HG03342 (cell line): Measurements from ENCODE around the gene RB1.
"Not testable (repeated sequence)": the region's sequence is repeated elsewhere in the genome, so short reads cannot be mapped to it uniquely, and the experiment has no call there.

Experiments used
- ATAC-seq: cut with Tn5 transposase; IDR thresholded peaks from one replicate; pipeline ENCODE4 v1.9.1; 2021; ENCODE audit warnings: mild to moderate bottlenecking, moderate library complexity; ENCODE audit not compliant: unreplicated experiment

The RB1 gene

DNA sequence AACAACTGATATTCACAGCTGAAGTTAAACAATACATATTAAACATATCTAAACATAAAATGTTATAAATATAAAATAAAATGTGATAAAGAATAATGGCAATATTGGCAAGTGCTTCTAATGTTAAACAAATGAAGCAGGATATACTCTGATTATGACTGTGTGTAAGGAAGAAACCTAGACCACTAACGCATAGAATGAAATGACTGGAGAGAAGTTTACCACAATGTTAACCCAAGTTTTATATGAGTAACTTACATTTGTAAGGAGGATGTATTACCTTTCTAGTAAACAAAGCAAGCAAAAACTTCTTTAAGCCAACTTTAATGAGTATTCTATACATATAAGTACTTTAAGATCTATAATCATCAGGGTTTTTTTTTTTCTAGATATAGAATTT, 43.0 kb downstream of the RB1 start:
- no peak for ATAC-seq

DNA sequence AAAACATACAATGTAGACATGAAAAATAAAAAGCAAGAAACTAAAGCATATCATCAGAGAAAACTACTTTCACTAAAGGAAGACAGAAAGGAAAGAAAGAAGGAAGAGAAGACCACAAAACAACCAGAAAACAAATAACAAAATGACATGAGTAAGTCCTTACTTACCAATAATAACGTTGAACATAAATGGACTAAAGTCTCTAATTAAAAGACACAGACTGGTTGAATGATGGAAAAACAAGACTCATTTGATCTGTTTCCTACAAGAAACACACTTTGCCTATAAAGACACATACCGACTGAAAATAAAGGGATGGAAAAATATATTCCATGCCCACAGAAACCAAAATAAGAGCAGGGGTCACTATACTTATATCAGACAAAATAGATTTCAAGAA, 46.0 kb downstream of the RB1 start:
- ATAC-seq = no peak

DNA sequence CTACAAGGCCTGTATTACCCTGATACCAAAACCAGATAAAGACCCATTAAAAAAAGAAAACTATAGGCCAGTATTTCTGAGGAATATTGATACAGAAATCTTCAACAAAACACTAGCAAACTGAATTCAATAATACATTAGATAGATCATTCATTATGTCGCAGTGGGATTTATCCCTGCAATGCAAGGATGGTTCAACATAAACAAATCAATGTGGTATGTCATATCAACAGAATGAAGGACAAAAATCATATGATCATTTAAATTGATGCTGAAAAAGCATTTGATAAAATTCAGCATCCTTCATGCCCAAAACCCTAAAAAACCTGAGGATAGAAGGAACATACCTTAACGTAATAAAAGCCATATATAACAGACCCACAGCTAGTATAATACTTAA, 50.0 kb downstream of the RB1 start:
- ATAC-seq = no peak

DNA sequence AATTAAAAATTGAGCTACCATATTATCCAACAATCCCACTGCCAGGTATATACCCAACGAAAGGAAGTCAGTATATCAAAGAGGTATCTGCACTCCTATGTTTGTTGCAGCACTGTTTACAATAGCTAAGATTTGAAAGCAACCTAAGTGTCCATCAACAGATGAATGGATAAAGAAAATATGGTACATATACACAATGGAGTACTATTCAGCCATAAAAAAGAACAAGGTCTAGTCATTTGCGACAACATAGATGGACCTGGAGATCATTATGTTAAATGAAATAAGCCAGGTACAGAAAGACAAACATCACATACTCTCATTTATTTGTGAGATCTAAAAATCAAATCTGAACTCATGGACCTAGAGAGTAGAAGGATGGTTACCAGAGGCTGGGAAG, 52.0 kb downstream of the RB1 start:
- not testable (repeated sequence) for ATAC-seq

DNA sequence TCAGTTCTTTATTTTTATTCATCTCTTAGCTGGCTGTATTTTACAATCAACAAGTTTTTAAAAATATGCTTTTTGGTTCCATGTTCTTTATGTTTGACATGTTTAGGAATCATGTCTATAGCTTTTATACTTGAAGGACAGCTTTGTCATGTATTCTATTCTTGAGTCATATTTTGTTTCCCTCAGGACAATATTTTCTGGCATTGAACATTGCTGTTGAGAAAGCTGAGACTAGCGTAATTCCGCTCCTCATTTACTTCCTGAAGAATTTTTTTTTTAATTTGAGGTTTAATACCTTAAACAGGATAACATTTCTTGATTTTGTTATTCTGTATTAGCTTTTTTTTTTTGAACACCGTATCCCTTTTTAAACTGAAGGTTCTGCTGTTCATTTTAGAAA, 53.2 kb downstream of the RB1 start:
- ATAC-seq = no peak

DNA sequence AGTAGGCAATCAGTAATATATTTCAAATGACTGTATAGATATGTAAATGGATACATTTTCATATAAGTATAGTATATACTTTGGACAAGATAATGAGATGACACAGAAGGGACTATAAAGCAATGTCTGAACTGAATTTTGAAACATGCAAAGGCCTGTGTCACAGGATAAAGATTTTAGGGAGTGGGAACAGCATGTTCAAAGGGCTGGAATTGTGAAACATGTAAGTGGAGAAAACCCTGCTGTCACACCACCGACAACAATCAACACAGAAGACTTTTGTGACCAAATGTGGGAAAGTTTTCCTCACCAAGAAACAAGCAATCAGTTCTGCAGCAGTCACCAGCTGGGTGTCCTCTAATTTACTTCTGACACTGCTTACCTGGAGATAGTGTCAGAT, 66.4 kb downstream of the RB1 start:
- no peak for ATAC-seq

DNA sequence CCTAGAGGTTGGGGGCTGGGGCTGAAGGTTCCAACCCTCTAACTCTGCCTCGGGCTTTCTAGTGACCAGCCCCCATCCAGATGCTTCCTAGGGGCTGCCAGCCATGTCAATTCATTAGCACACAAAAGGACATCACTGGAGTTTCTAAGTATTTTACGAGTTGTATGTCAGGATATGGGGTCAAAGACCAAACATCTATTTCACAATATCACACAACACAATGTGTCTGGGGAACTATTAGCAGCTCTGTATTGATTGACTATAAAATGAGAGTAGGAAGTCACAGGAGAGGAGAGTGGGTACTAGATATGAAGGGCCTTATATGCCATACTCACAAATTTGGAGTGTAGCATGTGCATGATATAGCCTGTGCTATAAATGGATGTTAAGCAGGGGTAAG, 67.3 kb downstream of the RB1 start:
- ATAC-seq = no peak

DNA sequence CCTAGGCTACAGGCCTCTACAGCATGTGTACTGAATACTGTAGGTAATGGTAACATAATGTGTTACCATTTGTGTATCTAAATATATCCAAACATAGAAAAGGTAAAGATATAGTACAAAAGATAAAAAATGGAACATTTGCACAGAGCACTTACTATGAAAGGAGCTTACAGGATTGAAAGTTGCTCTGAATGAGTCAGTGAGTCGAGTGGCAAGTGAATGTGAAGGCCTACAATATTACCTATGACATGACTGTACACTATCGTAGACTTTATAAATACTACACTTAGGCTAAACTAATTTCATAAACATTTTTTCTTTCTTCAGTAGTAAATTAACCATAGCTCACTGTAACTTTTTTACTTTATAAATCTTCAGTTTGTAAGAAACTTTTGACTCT, 74.3 kb downstream of the RB1 start:
- ATAC-seq = no peak

DNA sequence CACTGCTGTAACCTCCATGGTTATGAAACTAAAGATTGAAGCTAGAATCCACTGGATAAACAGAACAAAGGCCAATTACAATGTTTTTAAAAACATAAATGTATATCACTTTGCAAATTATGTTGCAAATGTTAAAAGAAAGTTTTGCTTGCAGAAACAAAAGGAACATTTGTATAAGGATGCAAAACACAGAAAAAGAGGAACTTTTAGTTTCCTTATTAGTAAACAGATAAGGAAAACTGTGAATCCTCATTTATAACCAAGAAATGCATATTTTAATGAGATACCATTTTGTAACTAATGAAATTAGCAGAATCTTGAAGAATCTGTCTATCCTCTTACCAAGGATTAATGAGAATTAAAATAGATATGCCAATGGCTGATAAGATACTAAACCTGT, 77.0 kb downstream of the RB1 start:
- ATAC-seq = no peak

DNA sequence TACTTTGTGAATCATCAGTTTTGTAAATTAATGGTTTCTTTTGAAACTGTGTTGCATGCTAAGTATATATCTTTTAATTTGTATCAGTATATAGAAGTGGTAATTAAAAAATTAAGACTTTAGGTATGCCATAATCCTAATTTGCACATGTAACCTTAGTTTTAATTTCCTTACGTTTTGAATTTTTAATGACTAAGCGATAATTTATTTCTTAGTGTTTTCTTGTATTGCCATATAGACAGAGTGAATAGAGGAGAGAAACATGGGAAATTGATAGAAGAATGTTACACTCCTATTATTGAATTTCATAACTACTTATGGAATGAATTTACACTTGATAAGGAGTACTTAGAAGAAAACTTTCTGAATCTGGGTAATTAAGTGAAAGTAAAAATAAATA, 79.8 kb downstream of the RB1 start:
- no peak for ATAC-seq

DNA sequence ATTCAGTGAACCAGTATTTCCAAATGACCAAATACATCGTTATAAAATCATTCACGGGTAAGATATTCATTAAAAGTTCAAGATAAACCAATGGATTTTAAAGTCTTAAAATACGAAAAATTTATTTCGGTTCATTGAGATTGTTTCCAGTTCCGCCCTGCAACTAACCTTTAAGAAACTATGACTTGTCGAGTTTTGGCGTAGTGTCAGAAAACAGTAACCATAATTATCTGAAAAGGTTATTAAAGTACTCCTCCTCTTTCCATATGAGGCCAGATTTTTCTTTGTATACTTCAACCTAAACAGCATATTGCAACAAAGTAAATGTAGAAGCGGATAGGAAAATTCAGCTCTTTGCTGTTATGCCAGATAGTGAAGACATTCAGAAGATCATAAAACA, 83.3 kb downstream of the RB1 start:
- ATAC-seq = no peak

DNA sequence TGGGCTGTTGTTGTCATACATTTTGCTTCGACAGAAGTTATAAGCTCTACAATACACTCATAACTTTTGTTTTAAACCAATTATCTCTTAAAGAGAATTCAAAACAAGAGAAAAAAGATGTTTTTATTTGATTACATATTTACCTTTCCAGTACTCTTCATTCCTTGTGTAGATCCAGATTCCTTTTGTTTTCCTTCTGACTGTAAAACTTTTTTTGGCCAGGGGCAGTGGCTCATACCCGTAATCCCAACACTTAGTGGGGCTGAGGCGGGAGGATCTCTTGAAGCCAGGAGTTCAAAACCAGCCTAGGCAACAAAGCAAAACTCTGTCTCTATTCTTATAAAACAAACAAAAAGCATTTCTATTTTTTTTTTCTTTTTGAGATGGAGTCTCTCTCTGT, 87.7 kb downstream of the RB1 start:
- no peak for ATAC-seq

DNA sequence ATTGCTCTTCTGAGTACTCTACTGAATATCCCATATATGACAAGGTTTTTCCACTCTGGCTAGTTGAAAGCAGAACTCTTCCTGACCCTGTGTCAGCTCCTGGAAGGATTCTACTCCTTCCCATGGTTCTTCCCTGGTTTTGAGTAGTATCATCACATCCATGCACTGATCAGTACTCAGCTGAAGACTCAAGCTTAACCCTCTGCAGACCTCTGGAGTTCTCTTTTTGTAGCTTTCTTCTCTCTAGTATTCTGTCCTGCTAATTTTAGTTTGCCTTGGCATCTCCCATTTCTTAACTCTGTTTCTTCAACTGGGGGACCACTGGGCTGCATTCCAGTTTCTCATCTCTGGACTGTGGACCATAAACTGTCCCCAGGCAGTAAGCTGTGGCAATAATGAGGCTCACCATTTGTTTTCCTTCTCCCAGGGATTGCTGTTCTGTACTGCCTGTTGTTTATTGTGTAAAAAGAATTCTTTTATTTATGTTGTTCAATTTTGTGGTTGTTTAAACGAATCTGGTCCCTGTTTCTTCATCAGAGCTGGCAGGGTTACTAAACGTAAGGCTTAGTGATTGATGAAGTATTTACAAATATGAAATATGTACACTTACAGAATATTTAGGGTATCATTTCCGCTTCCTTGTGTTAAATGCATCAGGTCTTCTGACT, 89.6 kb downstream of the RB1 start:
- no peak for ATAC-seq

DNA sequence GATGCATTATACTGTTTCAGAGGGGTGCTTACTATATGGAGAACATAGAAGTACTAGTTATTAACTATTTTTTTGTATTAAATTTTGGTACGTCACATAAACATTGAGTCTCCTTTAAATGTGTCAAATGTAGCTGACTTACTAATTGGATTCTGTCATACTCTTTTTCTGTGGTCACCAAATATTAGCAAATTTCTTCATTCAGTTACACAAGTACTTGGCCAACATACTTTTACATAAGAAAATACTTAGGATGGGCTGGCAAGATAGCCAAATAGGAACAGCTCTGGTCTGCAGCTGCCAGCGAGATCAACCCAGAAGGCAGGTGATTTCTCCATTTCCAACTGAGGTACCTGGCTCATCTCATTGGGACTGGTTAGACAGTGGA, 90.1 kb downstream of the RB1 start:
- no peak for ATAC-seq

DNA sequence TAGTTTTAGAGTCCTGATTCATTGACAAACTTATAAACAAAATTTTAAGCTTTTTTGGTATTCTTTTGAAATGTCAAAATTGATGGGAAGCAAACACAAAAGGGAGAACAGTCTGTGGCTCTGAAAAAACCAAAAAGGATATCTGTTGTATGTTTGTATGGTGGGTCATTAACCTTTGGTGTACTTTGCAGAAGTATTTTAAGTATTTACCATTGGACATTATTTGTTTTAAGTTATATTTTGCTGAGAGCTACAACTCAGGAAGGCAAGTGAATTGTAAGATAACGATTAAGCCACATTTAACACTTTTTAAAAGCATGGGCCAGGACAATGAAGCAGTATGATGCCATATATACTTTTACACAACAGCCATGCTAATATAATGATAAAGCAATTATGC, 94.2 kb downstream of the RB1 start:
- no peak for ATAC-seq

DNA sequence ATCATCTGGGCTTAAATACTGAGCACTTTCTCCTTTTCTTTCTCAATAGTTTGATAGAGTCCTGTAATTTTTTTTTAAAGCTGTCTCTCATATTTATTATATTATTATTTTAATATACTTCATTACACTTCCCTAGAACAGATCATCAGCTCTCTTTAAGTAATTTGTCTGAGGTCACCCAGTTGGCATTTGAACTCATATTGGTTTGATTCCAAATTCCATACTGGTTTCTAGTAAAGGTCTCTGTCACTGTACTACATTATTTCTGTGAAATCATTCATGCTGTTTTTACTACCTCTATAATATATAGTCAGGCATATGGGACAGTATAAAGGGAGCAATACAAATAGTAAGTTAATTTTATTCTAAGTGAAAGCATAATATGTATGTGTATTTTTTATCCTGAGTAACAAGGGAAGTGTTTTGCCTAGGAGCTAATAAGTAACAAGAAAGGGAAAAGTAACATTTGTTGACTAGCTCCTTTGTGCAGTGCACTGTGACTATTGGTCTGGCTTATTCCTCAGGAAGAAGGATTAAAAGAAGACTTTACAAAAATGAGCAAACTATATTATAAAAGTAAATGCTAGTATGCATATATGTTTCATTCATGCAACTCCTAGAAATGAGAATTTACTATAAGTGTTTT, 95.0 kb downstream of the RB1 start:
- ATAC-seq = no peak

DNA sequence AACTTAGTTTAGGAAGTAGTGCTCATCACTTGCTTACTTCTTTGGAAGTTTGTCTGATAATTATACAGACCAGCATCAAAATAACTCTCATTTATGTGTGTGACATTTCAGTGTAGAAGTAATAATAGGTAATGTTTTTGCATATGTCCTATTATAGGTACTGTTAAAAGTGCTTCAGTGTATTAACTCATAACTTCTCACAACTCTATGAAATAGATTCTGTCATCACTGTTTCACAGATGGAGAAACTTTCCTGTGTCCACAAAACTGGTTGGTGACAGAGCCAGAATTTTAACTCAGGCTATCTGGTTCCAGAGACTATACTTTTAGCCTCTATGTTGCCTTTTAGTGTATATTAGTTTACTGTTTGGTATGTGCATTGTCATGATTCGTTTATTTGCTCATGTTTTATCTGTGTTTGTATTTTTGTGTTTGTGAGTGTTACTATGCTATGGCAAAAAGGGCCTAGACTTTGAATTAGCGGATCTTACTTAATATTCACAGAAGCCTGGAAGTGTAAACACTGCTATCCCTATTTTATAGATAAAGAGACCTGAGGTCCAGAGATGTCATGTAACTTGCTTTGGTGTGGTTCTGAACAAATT, 96.6 kb downstream of the RB1 start:
- ATAC-seq = no peak

DNA sequence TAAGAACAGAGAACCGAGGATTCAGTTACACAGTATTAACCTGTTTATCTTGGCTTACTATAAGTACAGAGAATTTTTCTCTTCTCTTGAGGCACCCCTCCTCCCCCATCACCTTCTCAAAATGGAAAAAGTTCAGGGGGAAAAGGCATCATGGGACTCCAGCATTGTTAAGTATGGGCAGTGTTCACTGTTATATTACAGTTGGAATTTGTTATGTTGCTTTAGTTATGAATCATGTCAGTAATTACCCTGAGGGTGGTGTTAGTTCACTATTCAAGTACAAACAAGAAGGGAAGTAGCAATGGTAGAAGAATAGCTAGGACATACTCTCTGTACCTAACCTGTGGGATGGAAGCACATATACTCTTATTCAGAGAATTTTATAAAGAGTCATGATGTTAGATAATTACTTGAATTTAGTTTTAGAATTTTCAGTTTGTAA, 97.3 kb downstream of the RB1 start:
- no peak for ATAC-seq

DNA sequence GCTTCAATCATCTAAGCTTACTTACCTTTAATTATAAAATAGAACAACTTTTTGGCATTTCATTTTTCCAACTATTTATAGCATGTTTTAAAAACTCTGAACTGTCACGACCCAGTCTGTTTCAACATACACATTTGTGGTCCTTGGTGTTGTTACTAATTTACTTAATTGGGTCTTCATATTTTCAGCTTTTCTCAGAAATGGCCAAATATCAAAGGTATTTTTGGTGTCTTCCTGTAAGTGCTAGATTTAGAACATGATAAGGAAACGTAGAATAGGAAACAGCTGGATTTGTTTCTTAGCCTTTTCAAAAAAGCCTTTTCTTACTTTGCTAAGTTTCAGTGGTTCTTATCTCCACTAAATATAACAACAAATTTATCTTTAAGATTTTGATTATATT, 97.9 kb downstream of the RB1 start:
- ATAC-seq = no peak

DNA sequence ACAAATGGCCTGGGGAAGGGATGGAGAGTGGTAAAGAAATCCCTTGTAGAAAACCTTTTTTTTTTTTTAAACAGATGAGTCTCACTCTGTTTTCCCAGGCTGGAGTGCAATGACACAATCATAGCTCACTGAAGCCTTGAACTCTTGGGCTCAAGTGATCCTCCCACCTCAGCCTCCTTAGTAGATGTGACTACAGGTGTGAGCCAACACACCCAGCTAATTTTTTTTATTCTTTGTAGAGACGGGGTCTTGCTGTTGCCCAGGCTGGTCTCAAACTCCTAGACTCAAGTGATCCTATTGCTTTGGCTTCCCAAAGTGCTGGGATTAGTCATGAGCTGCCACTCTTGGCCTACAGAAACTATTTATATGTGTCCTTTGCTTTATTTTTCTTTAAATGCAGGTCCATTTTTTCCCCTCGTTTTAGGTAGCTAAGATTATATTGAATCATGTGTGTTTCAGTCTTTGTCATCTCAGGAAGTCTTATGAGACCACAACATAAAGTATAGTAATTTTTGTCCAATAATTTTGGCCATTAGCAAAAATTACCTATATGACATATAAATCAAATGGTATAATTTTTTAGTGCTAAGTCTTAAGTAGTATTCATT, 98.9 kb downstream of the RB1 start:
- ATAC-seq = no peak

DNA sequence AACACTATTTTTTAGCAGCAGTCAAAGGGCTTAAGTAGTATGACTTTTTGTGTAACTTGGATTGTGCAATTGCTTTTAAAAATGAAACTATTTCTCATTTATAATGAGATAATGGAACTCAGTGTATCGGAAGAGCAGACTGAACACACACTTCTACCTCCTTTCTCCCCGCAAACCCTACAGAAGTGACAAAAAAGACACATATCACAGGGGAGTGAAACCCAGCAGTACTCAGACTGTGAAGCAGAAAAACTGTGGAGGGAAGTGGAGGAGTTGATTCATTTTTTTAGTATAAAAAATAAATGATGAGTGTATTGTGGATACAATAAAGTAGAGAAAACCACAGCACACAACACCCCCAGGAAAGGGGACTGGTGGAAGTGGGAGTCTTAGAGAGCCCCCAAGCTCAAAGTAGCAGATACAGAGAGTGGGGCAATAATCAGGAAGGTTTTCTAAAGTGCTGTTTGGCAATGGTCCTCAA, 99.6 kb downstream of the RB1 start:
- no peak for ATAC-seq

DNA sequence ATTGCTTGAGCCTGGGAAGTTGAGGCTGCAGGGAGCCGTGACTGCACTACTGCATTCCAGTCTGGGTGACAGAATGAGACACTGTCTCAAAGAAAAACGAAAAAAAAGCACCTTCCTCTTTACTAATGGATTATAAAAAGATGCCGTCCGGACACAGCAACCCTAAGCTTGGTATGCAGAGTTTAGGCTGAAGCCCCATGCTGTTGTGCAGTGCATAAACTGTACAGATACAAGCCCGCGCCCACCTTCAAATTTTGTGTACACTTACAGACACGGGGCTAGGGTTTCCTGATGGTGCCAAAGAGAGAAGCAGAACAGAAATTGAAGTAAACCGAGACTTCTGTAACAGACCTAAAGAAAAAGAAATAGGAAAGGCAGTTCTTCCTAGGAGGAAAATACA, 100.4 kb downstream of the RB1 start:
- ATAC-seq = no peak
